Adrenal gland (tissue), 12 donors: ENCODE results near the gene GNPAT. TPM values are rescaled to one million over a fixed set of nuclear protein-coding genes. Genes with fewer than 3 reads are reported as not detected.

Source experiments
- DNase-seq, 7 donors: peaks; one replicate each; pipeline ENCODE4 v3.0.0-alpha.2; 2019 to 2020
- H3K27ac ChIP-seq, 5 donors: fragments of 200-600 bp; sonication (generic) in 4 of 5; 1 replicate in 3 of 5; 2 replicates in 2 of 5; pipeline versions ENCODE4 v1.5.1 to v1.8.0; 2016 to 2020; ENCODE audit warnings: mild to moderate bottlenecking in 1 of 5
- H3K27me3 ChIP-seq: fragments of 200-600 bp; 2 replicates; pipeline ENCODE4 v1.8.0; 2021
- H3K36me3 ChIP-seq, 2 donors: fragments of 200-600 bp; replicated peaks in 1 of 2; 1 replicate in 1 of 2; 2 replicates in 1 of 2; pipeline versions ENCODE4 v1.5.1 to v1.8.0; 2018 to 2022
- H3K4me1 ChIP-seq, 2 donors: fragments of 200-600 bp; replicated peaks in 1 of 2; 1 replicate in 1 of 2; 2 replicates in 1 of 2; pipeline versions ENCODE4 v1.5.1 to v1.8.0; 2018 to 2021
- H3K4me3 ChIP-seq, 4 donors: fragments of 200-600 bp; sonication (generic) in 3 of 4; one replicate each; pipeline ENCODE4 v1.5.1; 2016 to 2018
- H3K9me3 ChIP-seq, 3 donors: fragments of 200-600 bp; sonication (generic) in 1 of 3; replicated peaks in 1 of 3; 1 replicate in 2 of 3; 2 replicates in 1 of 3; pipeline versions ENCODE4 v1.5.1 to v1.8.0; 2016 to 2021
- CTCF ChIP-seq, 6 experiments: fragments of 450-650 bp in 4 of 6; fragments of 200-600 bp in 2 of 6; sonication (generic) in 1 of 6; IDR thresholded peaks; 1 replicate in 5 of 6; 2 replicates in 1 of 6; pipeline versions ENCODE4 v1.5.1 to v1.8.0; 2016 to 2021; ENCODE audit warnings: antibody characterized with exemption in 6 of 6, mild to moderate bottlenecking in 2 of 6, moderate library complexity in 1 of 6
- POLR2A ChIP-seq, 2 donors: fragments of 450-650 bp; IDR thresholded peaks; one replicate each; pipeline ENCODE4 v1.6.1; 2017; ENCODE audit warnings: antibody characterized with exemption in 2 of 2, mild to moderate bottlenecking in 2 of 2, moderate library complexity in 1 of 2
- WGBS, 4 donors: extraction: QIAGEN DNeasy Blood & Tissue Kit in 2 of 4; methylation state at CpG; one replicate each; pipeline versions ENCODE4 v1.1.5 to v1.1.7; 2013 to 2017; 5-methylcytosine and 5-hydroxymethylcytosine counted together
- intact Hi-C, 2 donors: fragments of 100-400 bp; cut with DNase I; formaldehyde crosslinking; loops; one replicate each; pipeline versions ENCODE4 v1.14.1 to v1.15.0; 2022 to 2023
- polyA plus RNA-seq, 3 donors: library from polyadenylated mRNA; stranded (reverse); fragments of 200-250 nt in 2 of 3; fragments of 350-450 nt in 1 of 3; fragmentation: Illumina TruSeq in 1 of 3; extraction: RNeasy Lipid Tissue Mini Kit (QIAGEN cat#74804) in 1 of 3; gene quantifications; one replicate each; pipeline ENCODE4 v1.2.3, GENCODE V29; 2013 to 2014
- total RNA-seq, 9 donors: library from RNA; depleted of rRNA in 4 of 9; stranded (reverse); fragments of >200 nt in 4 of 9; fragments of 120-200 nt in 1 of 9; fragmentation: NEBNext Ultra II Directional in 1 of 9; extraction: Animal tissue kit (Norgen Biotek cat#: 25700) in 1 of 9; gene quantifications; one replicate each; pipeline versions ENCODE4 v1.1.0 to v1.2.4, GENCODE V29; 2013 to 2023
- donor health status: healthy with polysubstance abuse.
- donor health status: Bipolar disorder and iron deficiency.
- donor health status: DM: yes; HTN: yes; CAD: no.
- donor health status: DM: no; HTN: no; CAD: no.
- donor health status: DM: no; HTN: no; CAD: no.
- donor health status: DM: yes; HTN: yes; CAD: no.

GNPAT gene
- total and polyA plus RNA-seq, 12 donors = 27.0 to 91.9 (median 49.7) TPM

- no peaks in the 10 kb centered on the region for H3K27me3 ChIP-seq
- intact Hi-C loops = loop anchor here (10.0 kb wide), 3 partner anchors 123 to 423 kb away; no protein-coding TSS in a partner anchor
- H3K27ac ChIP-seq = no peak overlapping the region
- 63 to 78% (median 71%) methylated on average over 6 of the region's 6 CpGs for WGBS, 4 donors
- no peak for DNase-seq
- H3K9me3 ChIP-seq = no peaks in the 10 kb centered on the region
- no peak for TF ChIP-seq POLR2A (IDR thresholded peaks at IDR 0.05)
- no peak for TF ChIP-seq CTCF (IDR thresholded peaks at IDR 0.05)
- no peaks in the 10 kb centered on the region for H3K4me1 ChIP-seq
- no peak overlapping the region for H3K4me3 ChIP-seq
- no peaks in the 10 kb centered on the region for H3K36me3 ChIP-seq
Observed at GRCh38 chr1:231218078-231218477, 22.9 kb upstream of the GNPAT start.

DNA sequence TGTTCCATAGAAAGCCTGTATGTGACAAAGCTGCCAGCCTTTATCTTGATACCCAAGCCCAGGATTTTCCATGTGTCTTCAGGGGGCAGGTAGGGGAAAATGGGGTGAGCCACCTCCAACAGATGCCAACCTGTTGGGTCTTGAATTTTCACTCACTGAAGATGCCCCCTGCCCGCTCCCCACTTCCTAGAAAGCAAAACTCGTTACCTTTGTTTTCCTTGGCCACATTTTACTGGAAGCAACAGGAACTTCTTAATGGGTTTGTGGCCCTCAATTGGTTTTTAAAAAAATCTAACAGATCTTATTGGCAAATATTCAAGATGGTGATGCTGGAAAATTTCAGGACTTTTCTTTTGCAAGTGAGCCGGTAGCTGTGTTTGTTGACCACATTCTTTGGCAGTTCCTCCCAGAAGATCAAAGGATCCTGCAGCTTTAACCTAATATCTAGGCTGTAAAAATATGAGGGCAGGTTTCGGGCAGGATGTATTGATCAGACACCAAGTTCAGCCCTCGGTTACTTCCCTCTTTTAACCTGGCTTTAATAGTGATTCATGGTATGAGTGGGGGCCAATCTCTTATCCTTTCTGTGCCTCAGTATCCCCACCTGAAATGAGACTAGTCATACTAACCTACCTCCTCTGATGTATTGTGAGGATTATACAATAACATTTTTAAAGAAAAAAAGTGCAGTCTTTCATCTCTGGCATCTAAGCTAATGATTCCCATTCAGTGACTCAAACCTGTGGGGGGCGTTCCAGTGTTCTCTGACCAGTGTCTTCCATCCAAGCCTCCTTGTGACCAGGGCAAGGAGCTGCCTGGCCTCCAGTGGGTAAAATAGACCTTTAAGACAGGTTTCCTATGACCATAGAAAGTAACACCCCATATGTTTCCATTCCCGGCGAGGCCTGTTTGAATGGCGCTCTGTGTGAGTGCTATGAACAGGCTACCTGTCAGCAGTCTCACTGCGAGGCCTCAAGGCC is 21.3 kb upstream of the GNPAT start:
- Histone ChIP-seq H3K4me3 (no peak overlapping the region), H3K27me3 (no peaks in the 10 kb centered on the region), H3K4me1 (no peaks in the 10 kb centered on the region), H3K27ac (no peak overlapping the region), H3K9me3 (no peaks in the 10 kb centered on the region), H3K36me3 (peaks cover 0 to 9% of the 10 kb centered on the region in 2 donors)
- TF ChIP-seq POLR2A (IDR thresholded peaks at IDR 0.05) (no peak), CTCF (IDR thresholded peaks at IDR 0.05) (no peak)
- 64 to 85% (median 82%) methylated on average over 9 to 10 of the region's 10 CpGs for WGBS, 4 donors
- DNase-seq = no peak
- intact Hi-C loops = loop anchor here (10.0 kb wide), 3 partner anchors 125 to 425 kb away; no protein-coding TSS in a partner anchor

DNA sequence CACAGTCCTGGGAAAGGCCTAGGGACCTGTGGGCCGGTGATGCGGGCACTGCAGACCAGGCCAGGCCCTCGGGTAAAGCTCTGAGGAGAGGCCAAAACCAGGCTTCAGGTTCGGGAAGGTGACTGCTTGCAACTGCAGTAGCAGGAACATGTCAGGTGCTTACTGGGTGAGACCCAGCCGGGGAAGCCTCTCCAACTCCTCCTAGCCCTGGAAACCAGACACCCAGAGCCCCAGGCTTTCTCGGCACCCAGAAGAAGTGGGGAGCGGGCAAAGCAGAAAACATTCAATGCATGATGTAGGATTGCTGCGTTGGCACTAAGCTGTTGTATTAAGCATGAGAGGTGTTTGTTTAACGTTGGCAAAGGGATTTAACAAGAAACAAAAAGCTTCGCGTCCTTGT is 20.2 kb upstream of the GNPAT start:
- no peak for DNase-seq
- no peaks in the 10 kb centered on the region for H3K9me3 ChIP-seq
- TF ChIP-seq CTCF (IDR thresholded peaks at IDR 0.05) (no peak), POLR2A (IDR thresholded peaks at IDR 0.05) (no peak)
- H3K27me3 ChIP-seq = no peaks in the 10 kb centered on the region
- peaks cover 0 to 20% of the 10 kb centered on the region in 2 donors for H3K36me3 ChIP-seq
- intact Hi-C loops = no loop called here
- 88 to 96% (median 89%) methylated on average over 7 to 11 of the region's 11 CpGs for WGBS, 4 donors
- H3K4me3 ChIP-seq = no peak overlapping the region
- no peak overlapping the region for H3K27ac ChIP-seq
- H3K4me1 ChIP-seq = no peaks in the 10 kb centered on the region

- DNase-seq = peak in 1 of 7 donors; percentile 11
- 83 to 94% (median 90%) methylated on average over 7 of the region's 7 CpGs for WGBS, 4 donors
- Histone ChIP-seq H3K4me1 (no peaks in the 10 kb centered on the region), H3K4me3 (no peak overlapping the region), H3K27ac (no peak overlapping the region), H3K36me3 (peaks cover 0 to 48% of the 10 kb centered on the region in 2 donors), H3K9me3 (no peaks in the 10 kb centered on the region), H3K27me3 (no peaks in the 10 kb centered on the region)
- intact Hi-C loops = no loop called here
- no peak for TF ChIP-seq CTCF (IDR thresholded peaks at IDR 0.05)
Observed at GRCh38 chr1:231226156-231226555, 14.9 kb upstream of the GNPAT start.
